ENCODE data around the gene NADSYN1. TPM values are rescaled to one million over a fixed set of nuclear protein-coding genes. Genes with fewer than 3 reads are reported as not detected.

The NADSYN1 gene
- total RNA-seq, 1 donor from 2014 or later, result 87.9 TPM

DNA sequence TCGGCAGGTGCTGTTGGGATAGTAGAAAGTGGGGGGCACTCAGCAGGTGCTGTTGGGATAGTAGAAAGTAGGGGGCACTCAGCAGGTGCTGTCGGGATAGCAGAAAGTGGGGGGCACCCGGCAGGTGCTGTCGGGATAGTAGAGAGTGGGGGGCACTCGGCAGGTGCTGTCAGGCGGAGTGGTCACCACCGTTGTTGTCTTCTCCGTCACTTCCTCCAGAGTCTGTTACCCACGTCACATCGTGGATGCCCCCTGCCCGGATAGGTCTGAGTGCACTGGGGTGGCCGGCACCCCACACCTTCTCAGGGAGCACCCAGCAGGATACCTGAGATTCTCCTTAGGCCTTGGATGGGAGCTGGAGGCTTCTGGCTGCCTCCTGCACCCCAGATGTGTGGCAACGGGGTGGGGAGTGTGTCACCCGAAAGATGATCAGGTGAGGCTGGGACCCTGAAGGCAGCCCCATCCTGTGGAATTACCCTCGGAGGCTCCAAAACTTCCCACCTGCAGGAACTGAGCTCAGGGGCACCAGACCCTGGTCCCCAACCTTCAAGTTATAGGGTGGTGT is 50.0 kb downstream of the NADSYN1 start:
- H3K27me3 Mint-ChIP-seq (ENCODE audit: low read depth, unreplicated experiment), result no peaks in the 10 kb centered on the region
- no peak overlapping the region for H3K27ac ChIP-seq (ENCODE audit: low read depth, low read length)
- no peak for TF ChIP-seq EZH2 (IDR thresholded peaks at IDR 0.05; ENCODE audit: insufficient read depth, low read length)
- TF ChIP-seq, protein P1, sequence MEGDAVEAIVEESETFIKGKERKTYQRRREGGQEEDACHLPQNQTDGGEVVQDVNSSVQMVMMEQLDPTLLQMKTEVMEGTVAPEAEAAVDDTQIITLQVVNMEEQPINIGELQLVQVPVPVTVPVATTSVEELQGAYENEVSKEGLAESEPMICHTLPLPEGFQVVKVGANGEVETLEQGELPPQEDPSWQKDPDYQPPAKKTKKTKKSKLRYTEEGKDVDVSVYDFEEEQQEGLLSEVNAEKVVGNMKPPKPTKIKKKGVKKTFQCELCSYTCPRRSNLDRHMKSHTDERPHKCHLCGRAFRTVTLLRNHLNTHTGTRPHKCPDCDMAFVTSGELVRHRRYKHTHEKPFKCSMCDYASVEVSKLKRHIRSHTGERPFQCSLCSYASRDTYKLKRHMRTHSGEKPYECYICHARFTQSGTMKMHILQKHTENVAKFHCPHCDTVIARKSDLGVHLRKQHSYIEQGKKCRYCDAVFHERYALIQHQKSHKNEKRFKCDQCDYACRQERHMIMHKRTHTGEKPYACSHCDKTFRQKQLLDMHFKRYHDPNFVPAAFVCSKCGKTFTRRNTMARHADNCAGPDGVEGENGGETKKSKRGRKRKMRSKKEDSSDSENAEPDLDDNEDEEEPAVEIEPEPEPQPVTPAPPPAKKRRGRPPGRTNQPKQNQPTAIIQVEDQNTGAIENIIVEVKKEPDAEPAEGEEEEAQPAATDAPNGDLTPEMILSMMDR (IDR thresholded peaks at IDR 0.05; ENCODE audit: insufficient read depth, low read depth, low read length), result no peak
- no peak overlapping the region for H2AFZ ChIP-seq (ENCODE audit: low read depth, low read length)
- FAIRE-seq (no peak), DNase-seq (ENCODE audit: low read depth) (no peak)
- H3K9ac ChIP-seq (ENCODE audit: low read length), result no peak overlapping the region
- no peak overlapping the region for H3K4me3 ChIP-seq (ENCODE audit: insufficient read depth, low read depth, low read length)
- no peaks in the 10 kb centered on the region for H3K27me3 ChIP-seq (ENCODE audit: insufficient read depth, low read length)
- H4K20me1 ChIP-seq (ENCODE audit: insufficient read depth, low read length), result no peaks in the 10 kb centered on the region
- H3K36me3 Mint-ChIP-seq (ENCODE audit: low read depth, unreplicated experiment), result peaks cover 39% of the 10 kb centered on the region
- H3K9me3 Mint-ChIP-seq (ENCODE audit: unreplicated experiment), result peaks cover 8% of the 10 kb centered on the region
- H3K79me2 ChIP-seq (ENCODE audit: insufficient read depth, low read length), result no peaks in the 10 kb centered on the region
- H3K4me1 Mint-ChIP-seq (ENCODE audit: low read depth, unreplicated experiment), result peaks cover 3% of the 10 kb centered on the region
- H3K9me3 ChIP-seq (ENCODE audit: insufficient read depth, low read depth, low read length), result no peaks in the 10 kb centered on the region
- H3K4me3 Mint-ChIP-seq (ENCODE audit: unreplicated experiment), result no peak overlapping the region
- H3K4me2 ChIP-seq (ENCODE audit: low read length), result no peak overlapping the region
- H3K4me1 ChIP-seq (ENCODE audit: insufficient read depth, low read length), result no peaks in the 10 kb centered on the region
- H3K27ac Mint-ChIP-seq (ENCODE audit: unreplicated experiment), result no peak overlapping the region
- H3K36me3 ChIP-seq (ENCODE audit: insufficient read depth, low read length), result peaks cover 9% of the 10 kb centered on the region

DNA sequence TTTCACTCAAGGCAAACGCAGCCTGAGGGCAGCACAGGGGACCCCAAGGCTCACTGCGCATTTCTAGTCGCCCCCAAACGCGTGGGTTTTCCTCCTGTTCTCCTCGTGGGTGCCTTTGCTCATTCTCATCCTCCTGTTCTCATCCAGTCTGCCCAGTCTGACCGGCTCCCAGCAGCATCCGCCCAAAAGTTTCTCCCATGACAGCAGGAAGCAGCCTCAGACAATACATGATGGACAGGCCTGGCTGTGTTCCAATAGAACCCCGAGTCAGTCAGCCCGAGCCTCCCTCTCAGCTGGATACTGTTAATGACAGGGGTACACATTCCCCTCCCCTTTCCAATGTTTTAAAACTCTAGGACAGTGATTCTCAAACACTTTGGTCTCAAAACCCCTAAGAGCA is 51.5 kb downstream of the NADSYN1 start:
- no peak for DNase-seq (ENCODE audit: low read depth)
- H3K27ac Mint-ChIP-seq (ENCODE audit: unreplicated experiment), result no peak overlapping the region

DNA sequence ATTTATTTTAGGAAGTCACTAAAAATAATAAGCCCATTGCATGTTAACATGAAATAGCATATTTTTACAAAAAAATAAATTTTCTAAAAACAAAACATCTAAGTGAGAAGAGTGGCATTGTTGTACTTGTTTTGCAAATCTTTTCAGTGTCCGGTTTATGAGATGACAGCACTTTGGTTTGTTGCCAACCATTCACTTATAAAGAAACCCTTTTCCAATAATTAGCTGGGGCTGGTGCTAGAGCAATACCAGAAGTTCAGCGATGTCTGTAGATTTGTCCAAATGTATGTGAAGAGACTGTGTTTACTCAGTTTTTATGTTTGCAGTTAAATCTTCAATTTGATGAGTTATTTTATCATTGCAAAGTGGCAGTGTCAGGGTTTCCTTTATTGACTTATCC is 52.0 kb downstream of the NADSYN1 start:
- Mint-ChIP-seq H3K4me3 (ENCODE audit: unreplicated experiment) (no peak overlapping the region), H3K36me3 (ENCODE audit: low read depth, unreplicated experiment) (peaks cover 35% of the 10 kb centered on the region), H3K27ac (ENCODE audit: unreplicated experiment) (no peak overlapping the region), H3K27me3 (ENCODE audit: low read depth, unreplicated experiment) (no peaks in the 10 kb centered on the region), H3K9me3 (ENCODE audit: unreplicated experiment) (peaks cover 26% of the 10 kb centered on the region), H3K4me1 (ENCODE audit: low read depth, unreplicated experiment) (peaks cover 3% of the 10 kb centered on the region)
- Histone ChIP-seq H3K27ac (ENCODE audit: low read depth, low read length) (no peak overlapping the region), H2AFZ (ENCODE audit: low read depth, low read length) (no peak overlapping the region), H3K4me1 (ENCODE audit: insufficient read depth, low read length) (no peaks in the 10 kb centered on the region), H3K4me2 (ENCODE audit: low read length) (no peak overlapping the region), H3K36me3 (ENCODE audit: insufficient read depth, low read length) (peaks cover 4% of the 10 kb centered on the region), H3K27me3 (ENCODE audit: insufficient read depth, low read length) (no peaks in the 10 kb centered on the region), H3K9me3 (ENCODE audit: insufficient read depth, low read depth, low read length) (no peaks in the 10 kb centered on the region), H3K79me2 (ENCODE audit: insufficient read depth, low read length) (no peaks in the 10 kb centered on the region), H3K4me3 (ENCODE audit: insufficient read depth, low read depth, low read length) (no peak overlapping the region), H3K9ac (ENCODE audit: low read length) (no peak overlapping the region), H4K20me1 (ENCODE audit: insufficient read depth, low read length) (no peaks in the 10 kb centered on the region)
- DNase-seq (ENCODE audit: low read depth), result no peak
- TF ChIP-seq, protein P1 (IDR thresholded peaks at IDR 0.05; ENCODE audit: insufficient read depth, low read depth, low read length), result no peak
- TF ChIP-seq EZH2 (IDR thresholded peaks at IDR 0.05; ENCODE audit: insufficient read depth, low read length), result no peak
- FAIRE-seq, result no peak

More for the DNA sequence above, 51.5 kb downstream of the NADSYN1 start:
- peaks cover 22% of the 10 kb centered on the region for H3K9me3 Mint-ChIP-seq (ENCODE audit: unreplicated experiment)
- Histone ChIP-seq H3K9me3 (ENCODE audit: insufficient read depth, low read depth, low read length) (no peaks in the 10 kb centered on the region), H3K4me2 (ENCODE audit: low read length) (no peak overlapping the region), H2AFZ (ENCODE audit: low read depth, low read length) (no peak overlapping the region), H3K36me3 (ENCODE audit: insufficient read depth, low read length) (peaks cover 6% of the 10 kb centered on the region), H3K27me3 (ENCODE audit: insufficient read depth, low read length) (no peaks in the 10 kb centered on the region), H4K20me1 (ENCODE audit: insufficient read depth, low read length) (no peaks in the 10 kb centered on the region), H3K4me3 (ENCODE audit: insufficient read depth, low read depth, low read length) (no peak overlapping the region), H3K27ac (ENCODE audit: low read depth, low read length) (no peak overlapping the region), H3K4me1 (ENCODE audit: insufficient read depth, low read length) (no peaks in the 10 kb centered on the region), H3K79me2 (ENCODE audit: insufficient read depth, low read length) (no peaks in the 10 kb centered on the region), H3K9ac (ENCODE audit: low read length) (no peak overlapping the region)
- H3K27me3 Mint-ChIP-seq (ENCODE audit: low read depth, unreplicated experiment), result no peaks in the 10 kb centered on the region
- TF ChIP-seq, protein P1 (IDR thresholded peaks at IDR 0.05; ENCODE audit: insufficient read depth, low read depth, low read length), result no peak
- no peak for TF ChIP-seq EZH2 (IDR thresholded peaks at IDR 0.05; ENCODE audit: insufficient read depth, low read length)
- peaks cover 31% of the 10 kb centered on the region for H3K36me3 Mint-ChIP-seq (ENCODE audit: low read depth, unreplicated experiment)
- no peak overlapping the region for H3K4me3 Mint-ChIP-seq (ENCODE audit: unreplicated experiment)
- no peak for FAIRE-seq
- H3K4me1 Mint-ChIP-seq (ENCODE audit: low read depth, unreplicated experiment), result peaks cover 3% of the 10 kb centered on the region

Measured in astrocyte (in vitro differentiated cells and primary cell).